SK-N-SH (cell line): ENCODE data around the gene IQCE. TPM values are rescaled to one million over a fixed set of nuclear protein-coding genes. Genes with fewer than 3 reads are reported as not detected.

Source experiments
- CTCF ChIA-PET: fragments of 300-600, 350-600 bp; formaldehyde crosslinking; extraction: SDS; loops from one replicate; lab custom pipeline; 2021; lab: Yijun Ruan, JAX
- POLR2A ChIA-PET: fragments of 350-600 bp; sonication (Branson Sonifier 250); formaldehyde crosslinking; extraction: SDS; loops from one replicate; lab custom pipeline; 2020; ENCODE audit warnings: antibody characterized with exemption, inconsistent platforms; lab: Yijun Ruan, JAX
- DNase-seq: peaks from one replicate; pipeline ENCODE4 v3.0.0; 2012
- H2AFZ ChIP-seq: fragments of 200-600 bp; sonication (generic); 2 replicates; pipeline ENCODE4 v1.8.1; 2016; ENCODE audit warnings: antibody characterized with exemption, mild to moderate bottlenecking, low read depth
- H3F3A ChIP-seq: fragments of 200-600 bp; sonication (generic); replicated peaks from 2 replicates; pipeline ENCODE3; 2016; ENCODE audit warnings: antibody characterized with exemption, mild to moderate bottlenecking; ENCODE audit not compliant: insufficient read depth
- H3K27ac ChIP-seq, 2 experiments: fragments of 200-500 bp in 1 of 2; fragments of 200-600 bp in 1 of 2; sonication (Bioruptor generic) in 1 of 2; sonication (generic), shearing (Covaris generic) in 1 of 2; 2 replicates each; pipeline versions ENCODE4 v1.5.1 to v1.6.1; 2014 to 2016; ENCODE audit warnings: low read depth in 2 of 2, inconsistent platforms in 1 of 2, low read length in 1 of 2, mild to moderate bottlenecking in 1 of 2, mixed read lengths in 1 of 2
- H3K27me3 ChIP-seq: fragments of 200-600 bp; sonication (generic), shearing (Covaris generic); 2 replicates; pipeline ENCODE4 v1.6.1; 2016; ENCODE audit warnings: mixed run types; ENCODE audit not compliant: insufficient read depth
- H3K36me3 ChIP-seq, 2 experiments: fragments of 200-500 bp in 1 of 2; fragments of 200-600 bp in 1 of 2; sonication (Bioruptor generic) in 1 of 2; sonication (generic) in 1 of 2; replicated peaks in 1 of 2; 2 replicates each; pipeline versions ENCODE3 to v1.5.1; 2014 to 2016; ENCODE audit warnings: low read length in 1 of 2, mild to moderate bottlenecking in 1 of 2; ENCODE audit not compliant: insufficient read depth in 2 of 2, control insufficient read depth in 1 of 2
- H3K4me1 ChIP-seq, 2 experiments: fragments of 200-500 bp in 1 of 2; fragments of 200-600 bp in 1 of 2; sonication (Bioruptor generic) in 1 of 2; sonication (generic), shearing (Covaris generic) in 1 of 2; 2 replicates each; pipeline versions ENCODE4 v1.5.1 to v1.6.1; 2014 to 2016; ENCODE audit warnings: low read depth in 1 of 2, low read length in 1 of 2, mixed run types in 1 of 2; ENCODE audit not compliant: insufficient read depth in 2 of 2, control insufficient read depth in 1 of 2
- H3K4me2 ChIP-seq: fragments of 200-600 bp; sonication (generic), shearing (Covaris generic); 2 replicates; pipeline ENCODE4 v1.6.1; 2017; ENCODE audit warnings: mixed run types
- H3K4me3 ChIP-seq, 2 experiments: fragments of 200-500 bp in 1 of 2; fragments of 200-600 bp in 1 of 2; sonication (Bioruptor generic) in 1 of 2; sonication (generic), shearing (Covaris generic) in 1 of 2; 2 replicates each; pipeline versions ENCODE4 v1.5.1 to v1.8.1; 2014 to 2016; ENCODE audit warnings: low read depth in 2 of 2, inconsistent platforms in 1 of 2, low read length in 1 of 2, mild to moderate bottlenecking in 1 of 2, mixed read lengths in 1 of 2, moderate library complexity in 1 of 2
- H3K79me2 ChIP-seq: fragments of 200-600 bp; sonication (generic); 2 replicates; pipeline ENCODE4 v1.8.1; 2017; ENCODE audit warnings: mild to moderate bottlenecking; ENCODE audit not compliant: insufficient read depth
- H3K9ac ChIP-seq: fragments of 200-600 bp; sonication (generic); 2 replicates; pipeline ENCODE4 v1.6.1; 2017; ENCODE audit warnings: mixed run types
- H3K9me2 ChIP-seq: fragments of 200-600 bp; sonication (generic); 2 replicates; pipeline ENCODE4 v1.6.1; 2017; ENCODE audit warnings: mixed run types
- H3K9me3 ChIP-seq: fragments of 200-600 bp; sonication (generic); 2 replicates; pipeline ENCODE4 v1.6.1; 2017; ENCODE audit warnings: mixed run types, mild to moderate bottlenecking, moderate library complexity
- H4K20me1 ChIP-seq: fragments of 200-600 bp; sonication (generic); 2 replicates; pipeline ENCODE4 v1.6.1; 2017; ENCODE audit warnings: mild to moderate bottlenecking, mixed run types; ENCODE audit not compliant: insufficient read depth
- FOXM1 ChIP-seq: IDR thresholded peaks from 2 replicates; pipeline ENCODE4 v1.4.0; 2012; ENCODE audit warnings: low read depth, mild to moderate bottlenecking
- JUND ChIP-seq: IDR thresholded peaks from 2 replicates; pipeline ENCODE4 v1.4.0; 2012
- MXI1 ChIP-seq: IDR thresholded peaks from 2 replicates; pipeline ENCODE4 v1.6.1; 2012; ENCODE audit warnings: mild to moderate bottlenecking, low read depth, low read length, improper control_type of control experiment
- NRF1 ChIP-seq: IDR thresholded peaks from 2 replicates; pipeline ENCODE4 v1.6.1; 2012; ENCODE audit warnings: low read depth, mild to moderate bottlenecking, low read length
- PBX3 ChIP-seq: IDR thresholded peaks from 2 replicates; pipeline ENCODE4; 2012
- POLR2AphosphoS5 ChIP-seq: IDR thresholded peaks from 2 replicates; pipeline ENCODE4 v1.6.1; 2012; ENCODE audit warnings: low read depth, low read length
- RAD21 ChIP-seq: IDR thresholded peaks from 2 replicates; pipeline ENCODE4 v1.6.1; 2012; ENCODE audit warnings: mild to moderate bottlenecking, low read length
- RCOR1 ChIP-seq: fragments of 150-350 bp; IDR thresholded peaks from 2 replicates; pipeline ENCODE4 v1.6.1; 2017; ENCODE audit warnings: antibody characterized with exemption, low read length
- RFX5 ChIP-seq: IDR thresholded peaks from 2 replicates; pipeline ENCODE4 v1.6.1; 2012; ENCODE audit warnings: mild to moderate bottlenecking, improper control_type of control experiment, low read length
- RXRA ChIP-seq: IDR thresholded peaks from 2 replicates; pipeline ENCODE4 v1.4.0; 2012; ENCODE audit warnings: low read depth, mild to moderate bottlenecking, borderline replicate concordance
- SIN3A ChIP-seq: IDR thresholded peaks from 2 replicates; pipeline ENCODE4 v1.6.1; 2012; ENCODE audit warnings: low read depth, mild to moderate bottlenecking, low read length, moderate library complexity, borderline replicate concordance
- SMC3 ChIP-seq: IDR thresholded peaks from 2 replicates; pipeline ENCODE4 v1.6.1; 2012; ENCODE audit warnings: low read depth, low read length, improper control_type of control experiment
- TAF1 ChIP-seq: IDR thresholded peaks from 2 replicates; pipeline ENCODE4 v1.6.1; 2012; ENCODE audit warnings: low read depth, mild to moderate bottlenecking, low read length, moderate library complexity, borderline replicate concordance
- TCF12 ChIP-seq: IDR thresholded peaks from 2 replicates; pipeline ENCODE4 v1.4.0; 2012
- YY1 ChIP-seq: IDR thresholded peaks from 2 replicates; pipeline ENCODE4 v1.4.0; 2012; ENCODE audit warnings: low read depth, mild to moderate bottlenecking
- ZBTB33 ChIP-seq: IDR thresholded peaks from 2 replicates; pipeline ENCODE4 v1.4.0; 2012; ENCODE audit warnings: low read depth, borderline replicate concordance
- WGBS: methylation state at CpG from one replicate; pipeline ENCODE4 v1.1.6; 2017; ENCODE audit warnings: low lambda C conversion rate; 5-methylcytosine and 5-hydroxymethylcytosine counted together
- polyA plus RNA-seq, 3 experiments: library from polyadenylated mRNA; depleted of rRNA; stranded (reverse); fragments of >200 nt; gene quantifications; 2 replicates each; pipeline ENCODE4 v1.2.3, GENCODE V29; 2012
- TF ChIP-seq, protein P1 (sequence below): fragments of 150-350 bp; IDR thresholded peaks from 2 replicates; pipeline ENCODE4 v1.6.1; 2017; ENCODE audit warnings: antibody characterized with exemption, low read length, low read depth, borderline replicate concordance

The IQCE gene
- polyA plus RNA-seq, 1 of the 3 experiments (the other 2 are of a cell fraction): 14.4 TPM

DNA sequence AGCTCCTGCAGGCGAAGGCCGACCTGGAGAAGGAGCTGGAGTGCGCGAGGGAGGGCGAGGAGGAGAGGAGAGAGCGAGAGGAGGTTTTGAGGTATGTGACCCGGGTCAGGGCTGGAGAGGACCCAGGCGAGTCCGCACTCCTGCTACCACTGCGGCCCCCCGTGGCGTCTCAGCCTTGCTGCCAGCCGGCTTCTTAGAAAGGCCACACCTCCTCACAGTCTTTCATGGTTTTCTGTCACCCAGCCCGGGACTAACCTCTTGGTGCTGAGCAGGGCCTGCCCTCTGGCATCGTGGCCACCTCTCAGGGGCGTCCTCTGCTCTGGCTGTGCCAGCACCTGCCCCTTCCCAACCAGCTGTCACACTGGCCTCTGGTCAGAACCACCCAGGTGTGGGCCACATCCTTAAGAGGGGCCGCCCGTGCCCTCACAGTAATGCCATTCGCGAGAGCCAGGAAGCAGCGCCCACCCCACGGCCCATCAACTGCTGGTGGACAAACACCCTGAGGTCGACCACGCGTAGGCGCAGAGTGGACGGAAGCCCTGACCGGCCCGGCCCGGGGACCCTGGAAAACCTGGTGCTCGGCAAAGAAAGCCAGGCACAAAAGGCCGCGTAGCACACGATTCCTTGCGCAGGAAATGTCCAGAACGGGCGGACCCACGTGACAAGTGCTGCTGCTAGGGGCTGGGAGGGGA lies 34.4 kb downstream of the IQCE start:
- Histone ChIP-seq H3K4me3 (no peak overlapping the region), H3K36me3 (peaks cover 11 to 57% of the 10 kb centered on the region in 2 experiments), H3K4me2 (no peak overlapping the region), H4K20me1 (no peaks in the 10 kb centered on the region), H3K27me3 (no peaks in the 10 kb centered on the region), H3F3A (no peaks in the 10 kb centered on the region), H3K9ac (no peak overlapping the region), H3K79me2 (no peaks in the 10 kb centered on the region), H3K9me2 (no peaks in the 10 kb centered on the region), H2AFZ (no peak overlapping the region), H3K9me3 (no peaks in the 10 kb centered on the region), H3K27ac (no peak overlapping the region), H3K4me1 (no peaks in the 10 kb centered on the region; a peak in 1 of 4 replicates)
- POLR2A ChIA-PET: no interaction called here
- TF ChIP-seq SMC3: no peak
- no peak for TF ChIP-seq JUND
- TF ChIP-seq SIN3A: no peak
- DNase-seq: no peak
- 96% methylated on average over 38 of the region's 38 CpGs for WGBS
- CTCF ChIA-PET: interaction anchor here (1.1 kb wide), 1 partner anchor 16 kb away, joined by 3 read pairs; no protein-coding TSS in a partner anchor

DNA sequence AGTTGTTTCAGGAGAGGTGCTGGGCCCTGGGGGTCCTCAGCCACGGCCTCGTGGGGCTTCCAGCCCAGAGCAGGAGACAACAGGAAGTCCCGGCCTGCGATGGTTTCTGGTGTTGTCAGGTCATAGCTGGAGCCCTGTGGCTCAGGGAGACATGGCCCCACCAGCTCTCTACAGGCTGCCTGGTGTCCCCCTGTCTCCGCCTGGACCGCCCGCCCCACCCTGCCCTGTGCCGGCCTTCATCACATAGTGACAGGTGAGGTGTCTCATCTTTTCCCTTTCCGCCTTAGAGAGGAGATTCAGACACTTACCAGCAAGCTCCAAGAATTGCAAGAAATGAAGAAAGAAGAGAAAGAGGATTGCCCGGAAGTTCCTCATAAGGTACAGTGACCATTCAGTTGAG lies 35.8 kb downstream of the IQCE start:
- DNase-seq: no peak
- ChIA-PET CTCF (interaction anchor here (0.8 to 1.2 kb wide), 3 partner anchors 11 to 142 kb away, joined by 3 to 4 read pairs (median 3); no protein-coding TSS in a partner anchor), POLR2A (no interaction called here)
- Histone ChIP-seq H3K4me3 (no peak overlapping the region), H4K20me1 (no peaks in the 10 kb centered on the region), H2AFZ (no peak overlapping the region), H3K9me2 (no peaks in the 10 kb centered on the region), H3K36me3 (peaks cover 10 to 64% of the 10 kb centered on the region in 2 experiments), H3K27me3 (no peaks in the 10 kb centered on the region), H3K9me3 (no peaks in the 10 kb centered on the region), H3K4me1 (no peaks in the 10 kb centered on the region; a peak in 1 of 4 replicates), H3K79me2 (no peaks in the 10 kb centered on the region), H3K4me2 (no peak overlapping the region), H3K27ac (no peak overlapping the region), H3K9ac (no peak overlapping the region), H3F3A (no peaks in the 10 kb centered on the region)
- WGBS: 92% methylated on average over 10 of the region's 10 CpGs
- TF ChIP-seq RFX5: no peak
- TF ChIP-seq MXI1: no peak
- TF ChIP-seq, protein P1, sequence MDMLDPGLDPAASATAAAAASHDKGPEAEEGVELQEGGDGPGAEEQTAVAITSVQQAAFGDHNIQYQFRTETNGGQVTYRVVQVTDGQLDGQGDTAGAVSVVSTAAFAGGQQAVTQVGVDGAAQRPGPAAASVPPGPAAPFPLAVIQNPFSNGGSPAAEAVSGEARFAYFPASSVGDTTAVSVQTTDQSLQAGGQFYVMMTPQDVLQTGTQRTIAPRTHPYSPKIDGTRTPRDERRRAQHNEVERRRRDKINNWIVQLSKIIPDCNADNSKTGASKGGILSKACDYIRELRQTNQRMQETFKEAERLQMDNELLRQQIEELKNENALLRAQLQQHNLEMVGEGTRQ: no peak
- no peak for TF ChIP-seq JUND
- TF ChIP-seq SMC3: no peak
- no peak for TF ChIP-seq NRF1
- no peak for TF ChIP-seq RAD21
- TF ChIP-seq SIN3A: no peak
- TF ChIP-seq YY1: no peak
- TF ChIP-seq RCOR1: no peak
- TF ChIP-seq FOXM1: no peak
- no peak for TF ChIP-seq ZBTB33
- no peak for TF ChIP-seq TAF1
- no peak for TF ChIP-seq RXRA
- TF ChIP-seq PBX3: no peak
- TF ChIP-seq POLR2AphosphoS5: no peak
- TF ChIP-seq TCF12: no peak
